Occipital lobe (tissue), 3 donors: ENCODE data around the gene RNF26. TPM values are rescaled to one million over a fixed set of nuclear protein-coding genes. Genes with fewer than 3 reads are reported as not detected.

ENCODE experiments used
- DNase-seq: peaks from one replicate; lab custom pipeline; 2025; lab: John Stamatoyannopoulos, UW
- small RNA-seq: library from RNA; depleted of rRNA; stranded (forward); fragments of <200 nt; gene quantifications from one replicate; pipeline ENCODE3, GENCODE V24; 2014
- total RNA-seq: library from RNA; depleted of rRNA; stranded (reverse); fragments of >200 nt; gene quantifications from one replicate; pipeline ENCODE4 v1.2.3, GENCODE V29; 2014

Gene RNF26
- total RNA-seq, 1 donor from 2014 or later: 1.6 TPM

DNA sequence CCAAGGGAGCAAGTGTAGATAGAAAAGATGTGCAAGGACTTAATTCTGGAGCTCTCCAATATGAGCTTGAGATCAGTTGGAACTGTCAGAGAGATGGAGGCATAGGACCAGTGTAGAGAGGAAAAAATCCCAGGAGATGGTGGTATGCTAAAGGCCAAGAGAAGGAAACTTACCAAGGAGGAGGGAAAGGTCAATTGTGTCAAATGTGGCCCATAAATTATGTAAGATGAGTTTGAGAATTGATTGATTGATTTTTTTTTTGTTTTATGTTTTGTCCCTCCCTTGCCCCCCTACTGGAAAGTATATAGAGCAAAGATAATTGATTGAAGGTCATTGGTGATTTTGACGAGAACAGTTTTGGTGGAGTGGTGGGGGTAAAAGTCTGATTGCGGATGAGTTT lies 50.0 kb downstream of the RNF26 start:
- DNase-seq: no peak

Small RNAs within 50 kb of the gene (small RNA-seq; reads per million reads assigned to genes)
- gene RF01225: not detected
- gene RNU6-262P: not detected

Other genes starting within 250 kb of the RNF26 start
- 2.0 TPM for gene HMBS, start 249.6 kb upstream of the RNF26 start, total RNA-seq
- gene DPAGT1, start 232.7 kb upstream of the RNF26 start, total RNA-seq: 8.7 TPM
- gene C2CD2L, start 227.2 kb upstream of the RNF26 start, total RNA-seq: 7.6 TPM
- 21.7 TPM for gene HINFP, start 212.9 kb upstream of the RNF26 start, total RNA-seq
- 2.5 TPM for gene ABCG4, start 185.5 kb upstream of the RNF26 start, total RNA-seq
- 3.3 TPM for gene NLRX1, start 165.8 kb upstream of the RNF26 start, total RNA-seq
- gene NHERF4, start 149.1 kb upstream of the RNF26 start, total RNA-seq: not detected
- gene CBL, start 128.2 kb upstream of the RNF26 start, total RNA-seq: 12.0 TPM
- 10.6 TPM for gene MCAM, start 17.4 kb upstream of the RNF26 start, total RNA-seq
- 4.2 TPM for gene C1QTNF5, start 6.4 kb downstream of the RNF26 start, total RNA-seq
- not detected for gene MFRP, start 12.2 kb downstream of the RNF26 start, total RNA-seq
- 1.6 TPM for gene USP2, start 47.2 kb downstream of the RNF26 start, total RNA-seq
- gene THY1, start 88.6 kb downstream of the RNF26 start, total RNA-seq: 25.4 TPM